Mesothelial cell of epicardium (in vitro differentiated cells): ENCODE results near the gene CCP110. TPM values are rescaled to one million over a fixed set of nuclear protein-coding genes. Genes with fewer than 3 reads are reported as not detected.

Source experiments
- DNase-seq, 2 experiments: peaks; one replicate each; pipeline ENCODE4 v3.0.0; 2021; ENCODE audit warnings: low spot score in 2 of 2; ENCODE audit not compliant: unreplicated experiment in 2 of 2
- H3K27ac Mint-ChIP-seq: 2 replicates; pipeline ENCODE4 v1.8.0; 2021; ENCODE audit warnings: mixed read lengths
- H3K27me3 Mint-ChIP-seq: 2 replicates; pipeline ENCODE4 v1.8.0; 2021; ENCODE audit warnings: low read depth, mixed read lengths
- H3K36me3 Mint-ChIP-seq: 2 replicates; pipeline ENCODE4 v1.8.0; 2021; ENCODE audit warnings: mixed read lengths
- H3K4me1 Mint-ChIP-seq: 2 replicates; pipeline ENCODE4 v1.8.0; 2021; ENCODE audit warnings: mixed read lengths
- H3K4me3 Mint-ChIP-seq: 2 replicates; pipeline ENCODE4 v1.8.0; 2021; ENCODE audit warnings: mild to moderate bottlenecking, moderate library complexity, mixed read lengths
- H3K9me3 Mint-ChIP-seq: 2 replicates; pipeline ENCODE4 v1.8.0; 2021; ENCODE audit warnings: mixed read lengths
- total RNA-seq: library from RNA; stranded (reverse); gene quantifications from 3 replicates; pipeline ENCODE4 v1.2.1, GENCODE V29; 2021
- TF ChIP-seq, protein P1 (sequence below): fragments of 200-600 bp; sonication (generic); IDR thresholded peaks from one replicate; pipeline ENCODE4 v1.5.0; 2021; ENCODE audit warnings: antibody characterized with exemption; ENCODE audit not compliant: unreplicated experiment

Gene CCP110
- total RNA-seq, 1 donor from 2014 or later, result 15.1 TPM

DNA sequence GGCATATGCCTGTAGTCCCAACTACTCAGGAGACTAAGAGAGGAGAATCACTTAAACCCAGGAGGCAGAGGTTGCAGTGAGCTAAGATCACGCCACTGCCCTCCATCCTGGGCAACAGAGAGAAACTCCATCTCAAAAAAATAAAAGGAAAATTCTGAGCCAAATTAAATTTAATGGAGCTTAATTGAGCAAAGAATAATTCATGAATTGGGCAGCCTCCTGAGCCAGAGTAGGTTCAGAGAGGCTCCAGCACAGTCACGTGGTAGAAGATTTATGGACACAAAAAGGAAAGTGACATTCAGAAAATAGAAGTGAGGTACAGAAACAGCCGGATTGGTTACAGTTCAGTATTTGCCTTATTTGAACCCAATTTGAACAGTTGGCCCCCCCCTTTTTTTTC, 42.6 kb downstream of the CCP110 start:
- no peak for DNase-seq
- no peak overlapping the region for H3K4me3 Mint-ChIP-seq
- no peaks in the 10 kb centered on the region for H3K27me3 Mint-ChIP-seq
- peaks cover 34% of the 10 kb centered on the region for H3K36me3 Mint-ChIP-seq
- TF ChIP-seq, protein P1, sequence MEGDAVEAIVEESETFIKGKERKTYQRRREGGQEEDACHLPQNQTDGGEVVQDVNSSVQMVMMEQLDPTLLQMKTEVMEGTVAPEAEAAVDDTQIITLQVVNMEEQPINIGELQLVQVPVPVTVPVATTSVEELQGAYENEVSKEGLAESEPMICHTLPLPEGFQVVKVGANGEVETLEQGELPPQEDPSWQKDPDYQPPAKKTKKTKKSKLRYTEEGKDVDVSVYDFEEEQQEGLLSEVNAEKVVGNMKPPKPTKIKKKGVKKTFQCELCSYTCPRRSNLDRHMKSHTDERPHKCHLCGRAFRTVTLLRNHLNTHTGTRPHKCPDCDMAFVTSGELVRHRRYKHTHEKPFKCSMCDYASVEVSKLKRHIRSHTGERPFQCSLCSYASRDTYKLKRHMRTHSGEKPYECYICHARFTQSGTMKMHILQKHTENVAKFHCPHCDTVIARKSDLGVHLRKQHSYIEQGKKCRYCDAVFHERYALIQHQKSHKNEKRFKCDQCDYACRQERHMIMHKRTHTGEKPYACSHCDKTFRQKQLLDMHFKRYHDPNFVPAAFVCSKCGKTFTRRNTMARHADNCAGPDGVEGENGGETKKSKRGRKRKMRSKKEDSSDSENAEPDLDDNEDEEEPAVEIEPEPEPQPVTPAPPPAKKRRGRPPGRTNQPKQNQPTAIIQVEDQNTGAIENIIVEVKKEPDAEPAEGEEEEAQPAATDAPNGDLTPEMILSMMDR, result no peak
- H3K9me3 Mint-ChIP-seq, result peaks cover 6% of the 10 kb centered on the region
- no peak overlapping the region for H3K27ac Mint-ChIP-seq
- H3K4me1 Mint-ChIP-seq, result no peaks in the 10 kb centered on the region

- Mint-ChIP-seq H3K27ac (no peak overlapping the region), H3K36me3 (peaks cover 28% of the 10 kb centered on the region), H3K4me3 (no peak overlapping the region), H3K9me3 (peaks cover 6% of the 10 kb centered on the region), H3K27me3 (no peaks in the 10 kb centered on the region), H3K4me1 (no peaks in the 10 kb centered on the region)
- TF ChIP-seq, protein P1, result no peak
- DNase-seq, result no peak
These were observed 43.8 kb downstream of the CCP110 start for GRCh38 chr16:19567560-19567959.

GRCh38 chr16:19573997-19574396, 50.3 kb downstream of the CCP110 start:
- no peak for DNase-seq
- H3K4me1 Mint-ChIP-seq, result no peaks in the 10 kb centered on the region
- peaks cover 3% of the 10 kb centered on the region for H3K9me3 Mint-ChIP-seq
- TF ChIP-seq, protein P1, result no peak
- H3K4me3 Mint-ChIP-seq, result no peak overlapping the region
- H3K27me3 Mint-ChIP-seq, result no peaks in the 10 kb centered on the region
- peaks cover 40% of the 10 kb centered on the region for H3K36me3 Mint-ChIP-seq
- no peak overlapping the region for H3K27ac Mint-ChIP-seq

DNA sequence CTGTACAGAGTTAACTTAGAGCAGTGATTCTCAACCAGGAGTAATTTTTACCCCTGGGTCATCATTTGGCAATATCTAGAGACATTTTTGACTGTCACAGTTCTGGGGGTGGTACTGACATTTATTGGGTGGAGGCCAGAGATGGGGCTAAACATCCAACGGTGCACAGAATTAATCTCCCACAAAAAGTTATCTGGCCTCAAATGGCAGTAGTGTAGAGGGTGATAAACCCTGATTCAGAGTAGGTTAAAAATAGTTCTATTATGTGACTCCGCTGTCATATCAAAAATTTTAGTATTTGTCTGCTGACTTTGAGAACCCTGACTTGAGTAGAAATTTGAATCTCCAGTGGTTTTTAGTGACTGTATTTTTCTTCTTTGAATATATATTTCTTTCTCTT, 50.9 kb downstream of the CCP110 start:
- Mint-ChIP-seq H3K9me3 (peaks cover 3% of the 10 kb centered on the region), H3K27ac (no peak overlapping the region), H3K27me3 (no peaks in the 10 kb centered on the region), H3K4me1 (no peaks in the 10 kb centered on the region), H3K36me3 (peaks cover 41% of the 10 kb centered on the region), H3K4me3 (no peak overlapping the region)
- DNase-seq, result no peak
- TF ChIP-seq, protein P1, result no peak

DNA sequence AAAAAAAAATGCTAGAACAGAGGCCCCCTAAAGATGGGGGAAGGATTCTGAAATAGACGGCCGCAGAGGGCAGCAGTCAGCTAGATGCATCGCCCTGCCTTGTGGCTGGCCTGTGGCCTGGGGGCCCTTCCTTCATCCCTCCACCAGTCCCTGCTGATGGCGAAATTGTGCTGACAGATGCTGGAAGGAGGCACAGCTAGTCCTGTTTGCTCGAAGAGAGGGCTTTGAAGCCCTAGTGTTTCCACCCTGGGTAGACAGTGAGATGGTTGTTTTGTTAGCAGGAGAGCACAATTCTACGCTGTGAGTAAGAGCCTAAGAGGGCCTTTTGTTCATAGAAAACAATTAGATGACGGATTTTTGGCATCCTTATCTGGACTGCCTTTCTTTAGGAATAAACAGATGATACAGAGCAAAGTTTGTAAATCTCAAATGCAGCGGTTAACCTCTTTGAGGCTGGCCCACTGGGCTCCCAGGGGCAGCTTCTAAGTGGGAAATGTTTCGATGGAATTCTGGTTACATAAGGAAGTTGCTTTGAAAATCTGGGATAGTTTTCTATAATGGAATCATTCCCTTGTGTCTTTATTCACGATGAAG, 54.7 kb downstream of the CCP110 start:
- H3K36me3 Mint-ChIP-seq, result peaks cover 65% of the 10 kb centered on the region
- no peaks in the 10 kb centered on the region for H3K4me1 Mint-ChIP-seq
- TF ChIP-seq, protein P1, result no peak
- no peak overlapping the region for H3K27ac Mint-ChIP-seq
- H3K4me3 Mint-ChIP-seq, result no peak overlapping the region
- DNase-seq, result no peak
- no peaks in the 10 kb centered on the region for H3K27me3 Mint-ChIP-seq
- peaks cover 11% of the 10 kb centered on the region for H3K9me3 Mint-ChIP-seq
